Suprapubic skin (tissue), 3 donors: ENCODE measurements around the gene TSSK2.
"Not testable (repeated sequence)": the region's sequence is repeated elsewhere in the genome, so short reads cannot be mapped to it uniquely, and the experiment has no call there.

Experiments used
- CTCF ChIP-seq, 2 donors: fragments of 200-600 bp in 1 of 2; fragments of 450-650 bp in 1 of 2; sonication (generic) in 1 of 2; IDR thresholded peaks; one replicate each; pipeline ENCODE4 v1.5.1; 2016 to 2019; ENCODE audit warnings: antibody characterized with exemption in 2 of 2, mild to moderate bottlenecking in 1 of 2, moderate library complexity in 1 of 2
- EP300 ChIP-seq: sonication (generic); formaldehyde crosslinking; IDR thresholded peaks from one replicate; pipeline ENCODE4 v1.6.1; 2017; ENCODE audit warnings: antibody characterized with exemption
- POLR2A ChIP-seq, 2 donors: fragments of 450-650 bp; IDR thresholded peaks; one replicate each; pipeline ENCODE4 v1.6.1; 2017; ENCODE audit warnings: antibody characterized with exemption in 2 of 2, mild to moderate bottlenecking in 2 of 2, moderate library complexity in 2 of 2

- not testable (repeated sequence) for TF ChIP-seq CTCF (IDR thresholded peaks at IDR 0.05); EP300; POLR2A (IDR thresholded peaks at IDR 0.05)
These were observed 25.0 kb downstream of the TSSK2 start for GRCh38 chr22:19156109-19156508.
